Fibroblast of lung (primary cell): Measurements from ENCODE around the gene DDIT4. TPM values are rescaled to one million over a fixed set of nuclear protein-coding genes. Genes with fewer than 3 reads are reported as not detected.
"Not testable (repeated sequence)": the region's sequence is repeated elsewhere in the genome, so short reads cannot be mapped to it uniquely, and the experiment has no call there.

Source experiments
- DNase-seq, 2 donors: peaks; one replicate each; pipeline versions ENCODE4 v3.0.0 to v3.0.0-alpha.2; 2010; ENCODE audit warnings: low read depth in 2 of 2
- H2AFZ ChIP-seq: 2 replicates; pipeline ENCODE4 v1.5.1; 2012; ENCODE audit warnings: low read length, control low read depth, inconsistent platforms
- H3K27ac ChIP-seq: 2 replicates; pipeline ENCODE4 v1.5.1; 2011; ENCODE audit warnings: low read length, control low read depth; ENCODE audit not compliant: insufficient read depth
- H3K27me3 ChIP-seq: 2 replicates; pipeline ENCODE4 v1.5.1; 2011; ENCODE audit warnings: mild to moderate bottlenecking, low read length; ENCODE audit not compliant: control insufficient read depth, insufficient read depth
- H3K36me3 ChIP-seq: 2 replicates; pipeline ENCODE4 v1.5.1; 2011; ENCODE audit warnings: low read length; ENCODE audit not compliant: control insufficient read depth, insufficient read depth
- H3K4me1 ChIP-seq: 2 replicates; pipeline ENCODE4 v1.5.1; 2011; ENCODE audit warnings: low read length; ENCODE audit not compliant: control insufficient read depth, insufficient read depth; ENCODE audit errors: extremely low read depth
- H3K4me2 ChIP-seq: 2 replicates; pipeline ENCODE4 v1.5.1; 2011; ENCODE audit warnings: low read length, control low read depth; ENCODE audit not compliant: insufficient read depth; ENCODE audit errors: extremely low read depth
- H3K4me3 ChIP-seq, 4 experiments: fragments of 200-600 bp in 1 of 4; sonication (generic) in 1 of 4; replicated peaks in 1 of 4; 2 replicates each; pipeline ENCODE4 v1.5.1; 2011 to 2016; ENCODE audit warnings: low read length in 4 of 4, low read depth in 3 of 4, mild to moderate bottlenecking in 3 of 4, control low read depth in 2 of 4, inconsistent platforms in 1 of 4, mixed read lengths in 1 of 4; ENCODE audit not compliant: insufficient read depth in 1 of 4; ENCODE audit errors: control extremely low read depth in 1 of 4
- H3K79me2 ChIP-seq: 2 replicates; pipeline ENCODE4 v1.5.1; 2012; ENCODE audit warnings: mild to moderate bottlenecking, low read length, inconsistent platforms; ENCODE audit not compliant: control insufficient read depth, insufficient read depth
- H3K9ac ChIP-seq: 2 replicates; pipeline ENCODE4 v1.5.1; 2011; ENCODE audit warnings: mild to moderate bottlenecking, low read length, control low read depth; ENCODE audit not compliant: insufficient read depth
- H3K9me3 ChIP-seq: 2 replicates; pipeline ENCODE4 v1.5.1; 2012; ENCODE audit warnings: low read depth, low read length; ENCODE audit not compliant: control insufficient read depth, insufficient read depth
- H4K20me1 ChIP-seq: 2 replicates; pipeline ENCODE4 v1.5.1; 2011; ENCODE audit warnings: low read length; ENCODE audit not compliant: control insufficient read depth, insufficient read depth; ENCODE audit errors: extremely low read depth
- EZH2 ChIP-seq: IDR thresholded peaks from 2 replicates; pipeline ENCODE4 v1.5.1; 2012; ENCODE audit warnings: low read length, control low read depth, mild to moderate bottlenecking; ENCODE audit errors: missing control alignments
- polyA plus RNA-seq, 2 donors: library from polyadenylated mRNA; depleted of rRNA in 1 of 2; stranded (reverse) in 1 of 2; unstranded in 1 of 2; fragments of >200 nt; gene quantifications; 2 replicates each; pipeline ENCODE4 v1.2.1, GENCODE V29; 2011 to 2012; ENCODE audit warnings: missing spikeins in 1 of 2
- total RNA-seq: library from RNA; depleted of rRNA; stranded (reverse); fragments of >200 nt; gene quantifications from 2 replicates; pipeline ENCODE4 v1.2.1, GENCODE V29; 2014
- TF ChIP-seq, protein P1 (sequence below), 2 donors: IDR thresholded peaks in 1 of 2; conservative IDR thresholded peaks in 1 of 2; 1 replicate in 1 of 2; 2 replicates in 1 of 2; pipeline ENCODE4 v1.5.1; 2011 to 2012; ENCODE audit warnings: low read length in 2 of 2, control low read depth in 1 of 2, inconsistent platforms in 1 of 2, low read depth in 1 of 2, mild to moderate bottlenecking in 1 of 2

DDIT4 gene
- total and polyA plus RNA-seq, 2 donors (not counting 1 experiment from before 2014, with no cell fraction given) = 51.3 to 662 TPM

DNA sequence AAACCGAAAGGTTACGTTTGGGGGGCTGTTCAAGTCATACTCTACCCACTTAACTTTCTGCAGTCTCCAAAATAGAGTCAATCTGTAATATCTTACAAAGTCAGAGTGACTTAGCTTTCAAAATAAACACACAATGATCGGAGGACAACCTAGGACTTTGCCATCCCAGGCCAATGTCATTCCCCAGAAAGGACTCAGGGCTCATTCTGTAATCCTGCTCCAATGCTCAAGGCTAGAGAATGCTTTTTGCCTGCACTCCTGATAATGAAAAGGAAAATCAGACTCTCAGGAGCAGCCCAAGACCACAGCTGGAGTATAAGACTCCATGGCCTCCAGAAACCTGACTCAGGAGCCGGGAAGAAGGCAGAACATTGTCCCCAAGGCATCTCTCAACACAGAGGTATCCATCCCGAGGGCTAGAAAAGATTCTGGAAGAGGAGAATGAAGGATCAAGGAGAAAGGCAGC is 29.1 kb upstream of the DDIT4 start:
- Histone ChIP-seq H3K27ac (peak overlapping the region; percentile 76), H3K9me3 (no peaks in the 10 kb centered on the region), H3K36me3 (no peaks in the 10 kb centered on the region), H3K4me1 (peaks cover 22% of the 10 kb centered on the region), H4K20me1 (no peaks in the 10 kb centered on the region), H3K9ac (no peak overlapping the region), H3K4me2 (peak overlapping the region; percentile 30), H3K4me3 (no peak overlapping the region), H3K79me2 (no peaks in the 10 kb centered on the region), H2AFZ (no peak overlapping the region), H3K27me3 (no peaks in the 10 kb centered on the region)
- DNase-seq = no peak
- no peak for TF ChIP-seq EZH2
- TF ChIP-seq, protein P1, sequence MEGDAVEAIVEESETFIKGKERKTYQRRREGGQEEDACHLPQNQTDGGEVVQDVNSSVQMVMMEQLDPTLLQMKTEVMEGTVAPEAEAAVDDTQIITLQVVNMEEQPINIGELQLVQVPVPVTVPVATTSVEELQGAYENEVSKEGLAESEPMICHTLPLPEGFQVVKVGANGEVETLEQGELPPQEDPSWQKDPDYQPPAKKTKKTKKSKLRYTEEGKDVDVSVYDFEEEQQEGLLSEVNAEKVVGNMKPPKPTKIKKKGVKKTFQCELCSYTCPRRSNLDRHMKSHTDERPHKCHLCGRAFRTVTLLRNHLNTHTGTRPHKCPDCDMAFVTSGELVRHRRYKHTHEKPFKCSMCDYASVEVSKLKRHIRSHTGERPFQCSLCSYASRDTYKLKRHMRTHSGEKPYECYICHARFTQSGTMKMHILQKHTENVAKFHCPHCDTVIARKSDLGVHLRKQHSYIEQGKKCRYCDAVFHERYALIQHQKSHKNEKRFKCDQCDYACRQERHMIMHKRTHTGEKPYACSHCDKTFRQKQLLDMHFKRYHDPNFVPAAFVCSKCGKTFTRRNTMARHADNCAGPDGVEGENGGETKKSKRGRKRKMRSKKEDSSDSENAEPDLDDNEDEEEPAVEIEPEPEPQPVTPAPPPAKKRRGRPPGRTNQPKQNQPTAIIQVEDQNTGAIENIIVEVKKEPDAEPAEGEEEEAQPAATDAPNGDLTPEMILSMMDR (conservative IDR thresholded peaks at IDR 0.05 in 1 of 2, IDR thresholded peaks at IDR 0.05 in 1 of 2; ENCODE audit: low read depth in 1 of 2, low read length in 2 of 2) = no peak

DNA sequence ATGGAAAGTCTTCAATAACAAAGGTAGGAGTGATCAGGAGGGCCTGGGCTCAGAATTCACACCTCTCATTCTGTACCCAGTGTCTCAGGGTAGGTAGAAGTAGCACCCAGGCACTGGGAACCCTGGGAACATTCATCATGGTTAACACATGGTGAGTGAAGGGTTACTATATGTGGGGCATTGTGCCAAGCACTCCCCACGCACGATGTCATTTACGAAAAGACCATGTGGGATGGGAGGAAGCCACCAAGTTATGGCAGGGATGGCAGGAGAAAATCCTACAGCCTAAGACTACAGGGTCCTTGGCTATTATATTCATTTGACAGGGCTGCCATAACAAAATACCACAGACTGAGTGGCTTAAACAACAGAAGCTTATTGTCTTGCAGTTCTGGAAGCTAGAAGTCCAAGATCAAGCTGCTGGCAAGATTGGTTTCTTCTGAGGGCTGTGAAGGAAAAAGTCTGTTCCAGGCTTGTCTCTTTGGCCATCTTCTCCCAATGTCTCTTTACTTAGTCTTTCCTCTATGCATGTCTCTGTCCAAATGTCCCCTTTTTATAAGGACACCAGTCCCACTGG is 27.7 kb upstream of the DDIT4 start:
- no peak overlapping the region for H3K4me2 ChIP-seq
- no peaks in the 10 kb centered on the region for H3K27me3 ChIP-seq
- H3K9ac ChIP-seq = no peak overlapping the region
- no peak overlapping the region for H3K4me3 ChIP-seq
- TF ChIP-seq EZH2 = no peak
- TF ChIP-seq, protein P1 (conservative IDR thresholded peaks at IDR 0.05 in 1 of 2, IDR thresholded peaks at IDR 0.05 in 1 of 2; ENCODE audit: low read depth in 1 of 2, low read length in 2 of 2) = no peak
- no peaks in the 10 kb centered on the region for H3K79me2 ChIP-seq
- peaks cover 28% of the 10 kb centered on the region for H3K4me1 ChIP-seq
- no peaks in the 10 kb centered on the region for H4K20me1 ChIP-seq
- H2AFZ ChIP-seq = no peak overlapping the region
- H3K27ac ChIP-seq = no peak overlapping the region
- H3K36me3 ChIP-seq = no peaks in the 10 kb centered on the region
- no peak for DNase-seq
- H3K9me3 ChIP-seq = no peaks in the 10 kb centered on the region

DNA sequence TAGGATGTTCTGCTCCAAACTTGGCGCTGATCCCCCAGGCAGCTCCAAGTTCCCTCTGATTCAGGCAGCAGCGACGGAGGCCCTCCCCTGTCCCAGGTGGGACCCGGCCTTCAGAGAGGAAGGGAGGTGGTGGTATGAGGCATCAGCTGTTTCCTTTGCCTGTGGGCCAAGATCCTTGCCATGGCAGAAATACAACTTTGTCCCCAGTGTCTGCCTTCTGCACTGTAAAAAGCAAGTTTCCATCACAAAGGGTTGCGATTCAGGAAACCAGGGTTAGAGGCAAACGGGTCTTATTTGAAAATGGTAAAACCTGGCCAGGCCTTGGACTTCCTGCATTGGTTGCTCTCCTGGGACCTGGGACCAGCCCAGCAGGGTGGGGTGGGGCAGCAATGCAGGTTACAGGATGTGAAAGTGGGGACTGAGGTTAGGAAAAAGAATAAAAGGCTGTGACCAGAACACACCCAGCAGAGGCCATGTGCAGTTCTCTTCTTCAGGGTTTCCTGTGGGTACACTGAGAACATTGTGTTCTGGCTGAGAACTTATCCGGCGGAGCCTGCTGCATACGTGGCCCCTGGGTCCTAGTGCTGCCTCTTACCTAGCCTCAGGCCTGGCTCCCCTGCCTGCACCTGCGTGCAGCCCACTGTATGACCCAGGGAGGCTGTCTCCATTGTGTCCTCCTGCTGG is 25.1 kb upstream of the DDIT4 start:
- DNase-seq = peak; percentile 31 to 84
- H3K4me2 ChIP-seq = peak overlapping the region; percentile 23
- no peaks in the 10 kb centered on the region for H3K36me3 ChIP-seq
- H3K27me3 ChIP-seq = no peaks in the 10 kb centered on the region
- TF ChIP-seq EZH2 = no peak
- TF ChIP-seq, protein P1 (conservative IDR thresholded peaks at IDR 0.05 in 1 of 2, IDR thresholded peaks at IDR 0.05 in 1 of 2; ENCODE audit: low read depth in 1 of 2, low read length in 2 of 2) = no peak
- peak overlapping the region in 1 of 4 experiments; percentile 16 for H3K4me3 ChIP-seq
- H3K4me1 ChIP-seq = peaks cover 23% of the 10 kb centered on the region
- no peaks in the 10 kb centered on the region for H4K20me1 ChIP-seq
- no peaks in the 10 kb centered on the region for H3K79me2 ChIP-seq
- H3K27ac ChIP-seq = no peak overlapping the region
- H3K9ac ChIP-seq = no peak overlapping the region
- peak overlapping the region; percentile 61 for H2AFZ ChIP-seq
- H3K9me3 ChIP-seq = no peaks in the 10 kb centered on the region

DNA sequence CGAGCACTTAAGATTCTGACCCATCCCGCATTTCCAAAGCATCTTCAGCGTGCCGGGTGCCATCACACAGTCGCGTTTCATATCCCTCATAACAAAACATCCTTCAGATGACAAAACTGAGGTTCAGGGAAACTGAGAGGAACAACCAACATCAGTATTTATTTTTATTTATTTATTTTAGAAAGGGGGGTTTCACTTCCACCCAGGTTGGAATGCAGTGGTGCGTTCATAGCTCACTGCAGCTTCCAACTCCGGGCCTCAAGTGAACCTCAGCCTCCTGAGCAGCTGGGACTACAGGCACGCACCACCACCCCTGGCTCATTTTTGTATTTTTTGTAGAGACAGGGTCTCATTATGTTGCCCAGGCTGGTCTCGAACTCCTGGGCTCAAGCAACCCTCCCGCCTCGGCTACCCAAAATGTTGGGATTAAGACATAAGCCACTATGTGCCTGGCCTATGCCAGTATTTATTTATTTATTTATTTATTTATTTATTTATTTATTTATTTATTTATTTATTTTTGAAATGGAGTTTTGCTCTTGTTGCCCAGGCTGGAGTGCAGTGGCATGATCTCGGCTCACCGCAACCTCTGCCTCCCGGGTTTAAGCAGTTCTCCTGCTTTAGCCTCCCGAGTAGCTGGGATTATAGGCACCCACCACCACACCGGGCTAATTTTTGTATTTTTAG is 24.4 kb upstream of the DDIT4 start:
- not testable (repeated sequence) for H4K20me1 ChIP-seq, H3K4me2 ChIP-seq, DNase-seq, H3K27me3 ChIP-seq, H3K4me3 ChIP-seq, H3K9me3 ChIP-seq, H3K36me3 ChIP-seq, H3K79me2 ChIP-seq, H3K27ac ChIP-seq, H3K9ac ChIP-seq
- Histone ChIP-seq H3K4me1 (peaks cover 20% of the 10 kb centered on the region), H2AFZ (peak overlapping the region; percentile 61)
